SK-N-SH treated with all-trans-retinoic acid at 6 μM for 48 hours (cell line): ENCODE results near the gene C9orf50.

Experiments
- ATAC-seq: fragments of 200-7000 bp; cut with Tn5 transposase; 3 replicates; pipeline ENCODE4 v1.9.1; 2020; ENCODE audit warnings: mild to moderate bottlenecking, moderate library complexity
- ARNTL ChIP-seq: fragments of 450-650 bp; formaldehyde crosslinking; IDR thresholded peaks from 2 replicates; pipeline ENCODE4 v1.5.0; 2020; ENCODE audit warnings: low read depth, mild to moderate bottlenecking, moderate library complexity, borderline replicate concordance
- BACH2 ChIP-seq: fragments of 250-450 bp; sonication (Bioruptor Pico); IDR thresholded peaks from 2 replicates; pipeline ENCODE4 v1.9.0; 2021; ENCODE audit warnings: mild to moderate bottlenecking, borderline replicate concordance
- CSDC2 ChIP-seq: fragments of 250-450 bp; sonication (Bioruptor Pico); IDR thresholded peaks from 2 replicates; pipeline ENCODE4 v1.5.0; 2020; ENCODE audit warnings: mild to moderate bottlenecking, moderate library complexity
- CSRNP3 ChIP-seq: fragments of 250-450 bp; sonication (Bioruptor Pico); IDR thresholded peaks from 2 replicates; pipeline ENCODE4 v1.5.1; 2021; ENCODE audit warnings: mild to moderate bottlenecking, moderate library complexity
- ESRRG ChIP-seq: fragments of 250-450 bp; sonication (Bioruptor Pico); IDR thresholded peaks from 2 replicates; pipeline ENCODE4 v1.6.1; 2021; ENCODE audit warnings: mild to moderate bottlenecking
- GLIS3 ChIP-seq: fragments of 250-450 bp; sonication (Bioruptor Pico); IDR thresholded peaks from 2 replicates; pipeline ENCODE4 v1.5.0; 2020; ENCODE audit warnings: mild to moderate bottlenecking, moderate library complexity
- ISL1 ChIP-seq: fragments of 250-450 bp; sonication (Bioruptor Pico); IDR thresholded peaks from 2 replicates; pipeline ENCODE4 v2.1.2; 2022; ENCODE audit warnings: mild to moderate bottlenecking, moderate library complexity
- OSR1 ChIP-seq: fragments of 250-450 bp; sonication (Bioruptor Pico); IDR thresholded peaks from 2 replicates; pipeline ENCODE4 v1.8.0; 2022; ENCODE audit warnings: moderate library complexity, mild to moderate bottlenecking, inconsistent platforms
- PATZ1 ChIP-seq: fragments of 250-450 bp; sonication (Bioruptor Pico); IDR thresholded peaks from 2 replicates; pipeline ENCODE4 v1.8.0; 2020; ENCODE audit warnings: mild to moderate bottlenecking, moderate library complexity, borderline replicate concordance
- POU6F1 ChIP-seq: fragments of 250-450 bp; sonication (Bioruptor Pico); IDR thresholded peaks from 2 replicates; pipeline ENCODE4 v1.8.0; 2021; ENCODE audit warnings: low read depth, mild to moderate bottlenecking, moderate library complexity, borderline replicate concordance
- PPARA ChIP-seq: fragments of 250-450 bp; sonication (Bioruptor Pico); IDR thresholded peaks from 2 replicates; pipeline ENCODE4 v1.5.0; 2020; ENCODE audit warnings: mild to moderate bottlenecking, borderline replicate concordance
- RARB ChIP-seq: fragments of 250-450 bp; sonication (Bioruptor Pico); IDR thresholded peaks from 2 replicates; pipeline ENCODE4 v1.8.0; 2021; ENCODE audit warnings: mild to moderate bottlenecking, moderate library complexity
- SNAI2 ChIP-seq: fragments of 250-450 bp; sonication (Bioruptor Pico); IDR thresholded peaks from 2 replicates; pipeline ENCODE4 v1.5.0; 2020; ENCODE audit warnings: mild to moderate bottlenecking, moderate library complexity
- TCF4 ChIP-seq: fragments of 250-450 bp; sonication (Bioruptor Pico); IDR thresholded peaks from 2 replicates; pipeline ENCODE4 v1.8.0; 2021; ENCODE audit warnings: mild to moderate bottlenecking, moderate library complexity, borderline replicate concordance
- TOX ChIP-seq: fragments of 250-450 bp; sonication (Bioruptor Pico); IDR thresholded peaks from 2 replicates; pipeline ENCODE4 v1.8.0; 2021; ENCODE audit warnings: mild to moderate bottlenecking, moderate library complexity, borderline replicate concordance
- TSHZ2 ChIP-seq: fragments of 250-450 bp; sonication (Bioruptor Pico); IDR thresholded peaks from 2 replicates; pipeline ENCODE4 v1.5.0; 2020; ENCODE audit warnings: mild to moderate bottlenecking, moderate library complexity
- ZC3H10 ChIP-seq: fragments of 250-450 bp; sonication (Bioruptor Pico); IDR thresholded peaks from 2 replicates; pipeline ENCODE4 v1.5.1; 2021; ENCODE audit warnings: mild to moderate bottlenecking, moderate library complexity
- ZFP30 ChIP-seq: fragments of 450-650 bp; formaldehyde crosslinking; IDR thresholded peaks from 2 replicates; pipeline ENCODE4 v1.5.0; 2022; ENCODE audit warnings: mild to moderate bottlenecking, moderate library complexity
- ZNF565 ChIP-seq: fragments of 450-650 bp; formaldehyde crosslinking; conservative IDR thresholded peaks from 2 replicates; pipeline ENCODE4 v1.5.0; 2020; ENCODE audit warnings: low read depth, mild to moderate bottlenecking, moderate library complexity
- ZNF70 ChIP-seq: fragments of 450-650 bp; formaldehyde crosslinking; IDR thresholded peaks from 2 replicates; pipeline ENCODE4 v1.5.0; 2020; ENCODE audit warnings: mild to moderate bottlenecking, moderate library complexity
- ZNF8 ChIP-seq: fragments of 450-650 bp; formaldehyde crosslinking; IDR thresholded peaks from 2 replicates; pipeline ENCODE4 v1.5.0; 2020; ENCODE audit warnings: mild to moderate bottlenecking, moderate library complexity
- TF ChIP-seq, protein P1 (sequence below): fragments of 250-450 bp; sonication (Bioruptor Pico); IDR thresholded peaks from 2 replicates; pipeline ENCODE4 v1.5.1; 2020; ENCODE audit warnings: low read depth, mild to moderate bottlenecking, moderate library complexity

C9orf50 gene

DNA sequence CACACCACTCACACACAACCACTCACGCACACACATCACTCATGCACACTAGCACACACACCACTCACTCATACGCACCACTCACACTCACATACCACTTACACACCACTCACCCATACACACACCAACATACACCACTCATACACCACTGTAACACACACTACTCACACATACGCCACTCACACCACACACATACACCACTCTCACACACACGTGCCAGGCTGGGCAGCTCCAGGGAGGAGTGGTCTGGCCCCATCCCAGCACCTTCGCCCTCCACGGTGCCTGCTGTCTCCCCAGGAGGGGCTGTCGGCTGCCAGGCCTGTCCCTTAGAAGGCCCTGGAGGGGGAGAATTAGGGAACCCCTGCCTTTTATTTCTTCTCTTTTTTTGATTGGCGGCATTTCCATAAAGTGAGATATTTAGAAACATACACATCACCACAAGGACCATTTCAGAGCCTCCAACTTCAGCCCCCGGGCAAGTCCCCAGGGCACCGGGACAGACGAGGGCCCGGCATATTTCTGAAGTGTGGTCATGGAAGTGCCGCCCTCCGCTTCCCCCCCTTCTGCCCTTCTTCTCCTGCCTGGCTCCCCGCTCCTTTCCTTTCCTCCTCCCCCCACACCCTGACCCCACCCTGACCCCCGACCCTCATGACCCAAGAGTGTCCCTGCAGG, 27.3 kb upstream of the C9orf50 start:
- ATAC-seq: peak; percentile 31; the same call in 2 of the 3 replicates
- TF ChIP-seq ZNF565 (CRISPR knock-in tag): no peak
- no peak for TF ChIP-seq ZC3H10 (CRISPR knock-in tag)
- no peak for TF ChIP-seq POU6F1 (CRISPR knock-in tag)
- TF ChIP-seq, protein P1, sequence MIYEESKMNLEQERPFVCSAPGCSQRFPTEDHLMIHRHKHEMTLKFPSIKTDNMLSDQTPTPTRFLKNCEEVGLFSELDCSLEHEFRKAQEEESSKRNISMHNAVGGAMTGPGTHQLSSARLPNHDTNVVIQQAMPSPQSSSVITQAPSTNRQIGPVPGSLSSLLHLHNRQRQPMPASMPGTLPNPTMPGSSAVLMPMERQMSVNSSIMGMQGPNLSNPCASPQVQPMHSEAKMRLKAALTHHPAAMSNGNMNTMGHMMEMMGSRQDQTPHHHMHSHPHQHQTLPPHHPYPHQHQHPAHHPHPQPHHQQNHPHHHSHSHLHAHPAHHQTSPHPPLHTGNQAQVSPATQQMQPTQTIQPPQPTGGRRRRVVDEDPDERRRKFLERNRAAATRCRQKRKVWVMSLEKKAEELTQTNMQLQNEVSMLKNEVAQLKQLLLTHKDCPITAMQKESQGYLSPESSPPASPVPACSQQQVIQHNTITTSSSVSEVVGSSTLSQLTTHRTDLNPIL (CRISPR knock-in tag): no peak
- TF ChIP-seq TCF4: no peak
- no peak for TF ChIP-seq TSHZ2 (CRISPR knock-in tag)
- no peak for TF ChIP-seq CSRNP3 (CRISPR knock-in tag)
- no peak for TF ChIP-seq OSR1 (CRISPR knock-in tag)
- no peak for TF ChIP-seq ZNF70 (CRISPR knock-in tag)
- TF ChIP-seq PPARA (CRISPR knock-in tag): no peak
- no peak for TF ChIP-seq PATZ1
- no peak for TF ChIP-seq BACH2 (CRISPR knock-in tag)
- no peak for TF ChIP-seq CSDC2 (CRISPR knock-in tag)
- no peak for TF ChIP-seq ZFP30 (CRISPR knock-in tag)
- TF ChIP-seq GLIS3 (CRISPR knock-in tag): no peak
- TF ChIP-seq ARNTL (CRISPR knock-in tag): no peak
- TF ChIP-seq ESRRG: no peak
- no peak for TF ChIP-seq ZNF8 (CRISPR knock-in tag)
- no peak for TF ChIP-seq ISL1
- no peak for TF ChIP-seq SNAI2 (CRISPR knock-in tag)

DNA sequence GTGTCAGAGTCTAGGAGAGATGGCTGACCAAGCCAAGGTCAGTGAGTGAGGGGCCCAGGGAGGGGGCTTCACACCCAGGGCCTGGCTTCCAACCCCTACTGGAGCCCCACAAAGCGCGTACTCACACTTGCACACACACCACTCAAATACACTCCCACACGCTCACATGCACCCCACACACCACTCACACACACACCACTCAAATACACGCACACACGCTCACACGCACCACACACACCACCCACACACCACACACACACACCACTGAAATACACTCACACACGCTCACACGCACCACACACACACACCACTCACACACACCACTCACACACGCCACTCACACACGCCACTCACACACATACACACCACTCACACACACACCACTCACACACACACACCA, 26.7 kb upstream of the C9orf50 start:
- no peak for ATAC-seq
- TF ChIP-seq ISL1 (no peak), TCF4 (no peak), CSDC2 (CRISPR knock-in tag) (no peak), RARB (CRISPR knock-in tag) (no peak), ARNTL (CRISPR knock-in tag) (no peak), TOX (CRISPR knock-in tag) (no peak), BACH2 (CRISPR knock-in tag) (no peak), TSHZ2 (CRISPR knock-in tag) (no peak), CSRNP3 (CRISPR knock-in tag) (no peak), POU6F1 (CRISPR knock-in tag) (no peak), GLIS3 (CRISPR knock-in tag) (no peak)
- TF ChIP-seq, protein P1 (CRISPR knock-in tag): no peak
